Skeletal muscle cell (primary cell): ENCODE data around the gene MLLT6.

Experiments used
- DNase-seq: peaks from one replicate; pipeline ENCODE4 v3.0.0-alpha.2; 2010; ENCODE audit warnings: low read depth
- H3K4me3 ChIP-seq: 2 replicates; pipeline ENCODE4 v1.5.1; 2011; ENCODE audit warnings: low read depth, mild to moderate bottlenecking, control low read depth, low read length, moderate library complexity

The MLLT6 gene

DNA sequence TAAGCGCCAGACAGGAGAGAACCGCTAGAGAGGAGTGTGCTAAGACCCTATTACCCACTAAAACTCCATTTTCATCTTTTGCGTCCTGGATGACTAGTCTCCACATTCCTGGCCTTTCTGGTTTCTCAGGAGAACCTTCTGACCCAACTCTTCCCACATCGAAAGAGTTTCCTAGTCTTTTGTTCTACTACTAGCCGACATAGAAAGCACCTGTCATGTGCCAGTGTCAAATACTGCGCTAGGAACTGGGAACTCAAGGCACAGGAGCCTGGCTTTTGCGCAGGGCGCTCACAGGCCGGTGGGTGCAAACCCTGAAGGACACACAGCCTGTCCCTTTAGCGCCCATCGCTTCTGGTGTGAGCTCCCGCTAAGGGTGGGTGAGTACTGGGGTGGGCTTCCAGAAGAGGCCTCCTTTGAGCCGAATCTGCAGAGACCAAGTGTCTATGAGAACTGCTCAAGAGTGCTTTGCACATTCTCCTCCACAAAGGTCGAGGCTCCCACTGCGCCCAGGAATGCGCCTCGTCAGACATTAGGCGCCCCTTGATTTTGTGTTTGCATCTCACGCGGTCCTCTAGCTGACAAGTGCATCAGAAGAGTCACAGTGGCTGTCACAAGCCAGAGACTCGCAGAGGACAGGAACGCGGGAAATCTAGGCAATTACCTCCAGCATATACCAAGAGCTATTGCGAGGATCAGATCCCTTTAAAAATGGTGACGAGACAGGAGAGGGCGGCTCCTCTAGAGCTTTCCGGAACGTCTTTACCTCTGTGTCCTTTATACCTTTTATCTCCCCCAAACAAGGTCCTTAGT lies 45.4 kb downstream of the MLLT6 start:
- peak overlapping the region; percentile 97 for H3K4me3 ChIP-seq
- DNase-seq = no peak

DNA sequence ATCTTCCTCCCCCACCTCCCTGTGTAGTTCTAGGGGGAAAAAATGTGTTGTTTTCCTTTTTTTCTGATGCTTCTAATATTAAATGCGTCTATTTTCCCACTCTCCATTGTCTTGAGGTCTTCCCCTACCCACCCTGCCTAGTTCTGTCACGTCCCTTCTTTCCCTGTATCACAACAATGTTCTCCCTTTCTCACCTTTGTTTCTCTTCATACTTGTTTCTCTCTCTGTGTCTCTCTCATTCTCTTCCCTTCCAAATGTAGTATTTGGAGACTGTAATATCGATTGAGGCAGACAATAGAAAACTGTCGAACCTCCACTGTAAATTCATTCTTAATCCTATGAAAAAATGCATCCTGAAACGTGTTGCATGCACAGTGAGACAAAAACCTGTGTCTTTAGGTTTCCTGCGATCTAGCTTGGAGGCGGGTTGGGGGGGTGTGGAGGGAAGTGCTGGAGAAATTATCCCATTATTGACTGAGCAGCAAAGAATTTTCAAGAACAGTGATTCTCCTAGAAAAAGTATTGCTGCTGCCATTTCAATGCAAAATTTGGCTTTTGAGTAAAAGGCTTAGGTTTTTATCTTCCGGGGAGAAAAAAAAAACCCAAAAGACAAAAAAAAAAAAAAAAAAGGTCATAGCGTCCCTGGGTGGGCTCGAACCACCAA lies 46.2 kb downstream of the MLLT6 start:
- no peak for DNase-seq
- H3K4me3 ChIP-seq = peak overlapping the region; percentile 97

DNA sequence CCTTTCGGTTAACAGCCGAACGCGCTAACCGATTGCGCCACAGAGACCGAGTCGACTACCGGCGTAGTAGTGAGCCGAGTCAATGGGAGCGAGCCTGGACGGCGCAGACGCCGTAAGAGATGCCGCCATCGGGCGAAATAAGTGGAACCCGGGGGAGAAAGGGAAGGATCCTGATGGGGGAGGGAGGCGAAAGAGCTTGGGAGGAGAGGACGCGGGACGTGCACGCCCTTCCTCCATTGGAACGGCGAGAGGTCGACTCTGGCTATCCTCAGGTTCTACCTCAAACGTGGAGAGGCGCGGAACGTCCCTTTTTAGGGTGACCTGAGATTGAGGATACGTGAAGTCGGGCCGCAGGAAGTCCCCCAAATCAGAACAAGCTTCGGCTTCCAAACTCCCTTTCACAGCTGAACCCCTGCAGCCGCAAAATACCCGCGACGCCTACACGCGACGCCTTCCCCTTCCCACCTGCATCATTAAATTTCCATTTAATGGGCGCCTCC lies 46.8 kb downstream of the MLLT6 start:
- H3K4me3 ChIP-seq = peak overlapping the region; percentile 97
- DNase-seq = peak; percentile 61

DNA sequence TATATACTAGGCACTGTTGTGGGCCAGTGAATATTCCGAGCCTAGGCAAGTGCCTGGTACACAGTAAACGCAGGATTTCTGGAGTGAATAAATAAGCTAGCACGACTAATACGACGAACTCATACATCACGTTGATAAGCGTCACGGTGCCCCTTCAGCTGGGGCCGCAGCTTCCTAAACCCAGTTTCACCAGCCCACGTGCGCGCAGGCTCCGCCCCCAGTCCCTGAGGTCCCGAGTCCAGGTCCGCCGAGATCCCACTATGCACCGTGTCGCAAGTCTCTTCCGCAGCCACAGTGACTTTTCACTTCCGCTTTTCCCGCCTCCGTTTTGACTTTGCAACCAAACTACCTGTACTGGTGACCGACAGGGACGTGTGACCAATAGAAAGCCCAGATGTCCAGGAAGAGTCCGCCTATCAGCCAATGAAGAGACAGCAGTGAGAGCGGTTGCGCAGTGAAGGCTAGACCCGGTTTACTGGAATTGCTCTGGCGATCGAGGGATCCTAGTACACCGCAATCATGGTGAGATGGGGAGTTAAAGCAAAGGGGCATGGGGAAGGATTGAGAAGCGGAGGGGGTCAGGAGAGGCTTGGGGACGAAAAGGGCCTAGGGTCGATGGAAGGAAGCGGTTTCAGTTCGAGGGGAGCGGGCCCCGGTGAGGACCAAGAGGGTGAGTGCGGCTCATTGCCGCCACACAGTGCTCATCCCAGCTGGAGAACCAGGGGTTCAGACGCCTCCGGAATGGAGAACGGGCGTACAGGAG lies 47.4 kb downstream of the MLLT6 start, which contains the start of gene PSMB3:
Gene PSMB3, plus strand, starts transcription at position 434 of the 763 bp plus-strand sequence. Its CDS starts 86 bp downstream, at position 520.
- DNase-seq = peak; percentile 98
- H3K4me3 ChIP-seq = peak within 1 kb of the TSS; percentile 97

DNA sequence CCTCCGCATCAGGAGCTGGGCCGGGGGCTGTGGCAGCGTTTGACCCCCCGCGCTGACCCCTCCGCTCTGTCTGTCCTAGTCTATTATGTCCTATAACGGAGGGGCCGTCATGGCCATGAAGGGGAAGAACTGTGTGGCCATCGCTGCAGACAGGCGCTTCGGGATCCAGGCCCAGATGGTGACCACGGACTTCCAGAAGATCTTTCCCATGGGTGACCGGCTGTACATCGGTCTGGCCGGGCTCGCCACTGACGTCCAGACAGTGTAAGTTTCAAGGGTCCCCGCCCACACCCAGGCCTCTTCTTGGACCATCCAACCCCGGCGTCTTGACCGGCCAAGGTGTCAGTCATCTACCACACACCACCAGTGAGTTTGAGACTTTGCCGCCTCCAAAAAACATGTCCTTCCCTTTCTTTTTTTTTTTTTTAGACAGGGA lies 48.0 kb downstream of the MLLT6 start:
- no peak for DNase-seq
- peak overlapping the region; percentile 97 for H3K4me3 ChIP-seq

DNA sequence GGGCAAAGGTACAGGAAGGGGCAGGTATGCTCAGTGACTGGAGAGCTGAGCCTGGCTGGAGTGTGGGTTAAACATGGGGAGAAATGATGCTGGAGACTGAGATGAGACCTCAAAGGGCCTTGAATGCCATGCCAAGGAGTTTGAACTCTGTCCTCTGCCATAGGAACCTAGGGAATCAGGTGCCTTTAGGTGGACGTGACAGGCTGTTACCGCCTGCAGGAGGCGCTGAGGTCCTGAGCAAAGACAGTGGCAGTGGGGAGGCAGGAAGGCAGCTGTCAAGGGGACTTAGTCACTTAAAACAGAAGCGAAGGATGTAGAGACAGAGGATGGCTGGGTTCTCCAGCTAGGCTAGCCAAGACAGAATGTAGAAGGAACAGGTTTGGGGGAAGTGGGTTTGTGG lies 56.5 kb downstream of the MLLT6 start:
- DNase-seq = no peak
- no peak overlapping the region for H3K4me3 ChIP-seq

DNA sequence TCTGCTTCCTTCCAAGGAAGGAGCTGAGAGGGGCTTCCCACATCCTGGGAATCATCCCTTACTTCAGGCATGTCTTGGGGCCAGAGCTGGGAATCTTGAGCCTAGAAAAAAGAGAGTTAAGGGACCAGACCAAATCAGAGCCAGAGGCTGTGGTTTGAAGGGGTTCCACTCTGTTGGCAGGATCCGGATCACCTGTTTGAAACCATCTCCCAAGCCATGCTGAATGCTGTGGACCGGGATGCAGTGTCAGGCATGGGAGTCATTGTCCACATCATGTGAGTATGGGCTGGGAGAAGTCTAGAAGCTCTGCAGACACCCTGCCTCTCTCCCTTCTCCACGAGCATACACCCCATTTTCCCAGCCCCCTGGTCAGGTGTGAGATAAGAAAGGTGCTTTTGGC lies 57.2 kb downstream of the MLLT6 start:
- no peak overlapping the region for H3K4me3 ChIP-seq
- DNase-seq = no peak

DNA sequence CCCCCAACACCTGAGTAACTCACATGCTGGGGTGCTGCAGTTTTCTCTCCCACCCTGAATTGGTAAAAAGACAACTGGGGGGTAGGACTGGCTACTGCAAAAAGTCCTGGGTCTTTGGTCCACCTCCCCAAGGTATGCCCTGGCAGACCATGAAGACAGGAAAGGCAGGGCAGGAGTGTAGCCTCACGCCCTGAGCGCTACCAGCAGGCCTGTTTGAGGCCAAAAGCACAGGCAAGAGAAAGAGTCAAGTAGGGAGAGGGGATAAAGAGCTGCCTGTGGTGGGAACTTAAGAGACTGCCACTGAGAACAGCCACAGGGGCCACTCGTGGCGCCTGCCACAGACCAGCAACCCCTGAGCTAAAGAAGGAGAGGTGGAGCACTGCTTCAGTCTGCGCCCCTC lies 61.3 kb downstream of the MLLT6 start:
- no peak overlapping the region for H3K4me3 ChIP-seq
- DNase-seq = no peak

DNA sequence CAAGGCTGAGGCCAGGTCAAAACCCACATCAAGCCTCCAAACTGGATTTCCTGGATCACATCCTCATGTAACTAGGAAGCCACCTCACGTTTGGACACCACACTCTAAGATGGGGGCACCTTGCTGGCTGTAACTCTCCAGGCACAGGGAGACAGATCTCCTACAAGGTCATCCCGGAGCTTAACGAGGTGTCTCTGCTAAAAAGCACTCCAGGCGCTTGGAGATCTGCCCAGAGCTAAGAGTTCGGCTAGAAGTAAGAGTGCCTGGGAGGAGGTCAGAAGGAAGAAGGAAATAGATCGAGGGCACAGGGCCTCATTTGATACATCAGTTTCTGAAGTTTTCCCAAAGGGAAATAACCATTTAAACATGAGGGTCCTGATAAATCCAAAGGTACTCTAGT lies 63.3 kb downstream of the MLLT6 start:
- DNase-seq = no peak
- no peak overlapping the region for H3K4me3 ChIP-seq

DNA sequence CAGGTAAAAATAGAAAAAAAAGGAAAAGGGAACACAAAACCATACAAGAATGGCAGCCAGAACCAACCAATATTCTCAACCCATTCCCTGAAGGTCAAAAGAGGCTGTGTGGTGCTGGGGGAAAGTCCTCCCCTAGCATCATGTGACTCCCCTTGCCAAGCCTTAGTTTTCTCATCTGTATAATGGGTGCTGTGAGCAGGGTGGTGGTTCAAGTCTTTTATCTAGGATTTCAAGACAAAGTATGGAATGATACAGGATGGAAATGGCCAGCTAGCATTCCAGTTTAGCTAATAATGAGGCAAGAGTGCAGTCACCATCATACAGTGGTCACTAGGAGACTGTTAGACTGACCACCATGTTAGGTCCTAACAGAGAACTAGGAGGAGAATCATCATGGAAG lies 68.2 kb downstream of the MLLT6 start:
- DNase-seq = no peak
- H3K4me3 ChIP-seq = no peak overlapping the region

DNA sequence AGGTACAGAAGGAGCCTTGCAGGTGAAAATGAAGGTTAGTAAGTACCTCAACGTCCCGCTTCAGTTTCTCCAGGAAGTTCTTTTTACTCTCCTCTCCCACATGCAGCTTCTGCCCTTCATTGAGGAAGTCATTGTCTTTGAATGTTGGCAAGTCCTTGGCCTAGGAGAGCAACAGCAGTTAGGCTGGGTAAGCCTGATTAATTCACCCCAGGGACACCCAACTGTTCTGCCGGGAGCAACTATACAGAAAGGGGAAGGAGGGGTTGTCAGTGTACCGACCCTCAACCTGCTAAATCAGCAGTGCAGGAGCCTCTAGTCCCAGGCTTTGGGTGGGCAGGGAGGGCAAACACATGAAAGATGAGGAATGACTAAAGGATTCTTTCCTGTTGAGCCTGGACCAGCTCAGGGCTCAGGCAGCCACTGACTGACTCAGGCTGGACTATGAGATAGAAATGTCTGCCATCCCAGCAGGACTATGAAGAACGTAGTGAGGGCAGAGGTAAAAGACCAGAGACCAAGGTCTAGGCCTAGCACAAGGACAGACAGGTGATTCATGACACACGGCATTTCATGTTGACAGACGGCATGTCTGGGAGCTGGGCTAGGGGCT lies 72.7 kb downstream of the MLLT6 start:
- DNase-seq = no peak
- H3K4me3 ChIP-seq = no peak overlapping the region
